ENCODE measurements around the gene PDZD8.

- TF ChIP-seq CTCF (conservative IDR thresholded peaks at IDR 0.05 in 1 of 2, IDR thresholded peaks at IDR 0.05 in 1 of 2; ENCODE audit: low read depth in 1 of 2, low read length in 2 of 2) (no peak), EZH2 (IDR thresholded peaks at IDR 0.05; ENCODE audit: low read length, missing control alignments) (no peak)
These were observed at the start of gene PDZD8 for GRCh38 chr10:117375360-117376178.

All from fibroblast of lung (primary cell).